HG03064 (cell line): Measurements from ENCODE around the gene FIGNL2.
"Not testable (repeated sequence)": the region's sequence is repeated elsewhere in the genome, so short reads cannot be mapped to it uniquely, and the experiment has no call there.

ENCODE experiments used
- ATAC-seq: cut with Tn5 transposase; IDR thresholded peaks from one replicate; pipeline ENCODE4 v1.9.1; 2021; ENCODE audit warnings: low read depth; ENCODE audit not compliant: unreplicated experiment

The FIGNL2 gene

GRCh38 chr12:51848326-51848727 is at the start of gene FIGNL2:
Gene FIGNL2, minus strand, starts transcription at chr12:51848718. Its CDS starts 26,305 bp downstream, at chr12:51822413.
- no peak for ATAC-seq

GRCh38 chr12:51897181-51897580 is 48.7 kb upstream of the FIGNL2 start:
- ATAC-seq = no peak

- no peak for ATAC-seq
These were observed 47.7 kb upstream of the FIGNL2 start for GRCh38 chr12:51896236-51896635.

- no peak for ATAC-seq
These were observed 47.0 kb upstream of the FIGNL2 start for GRCh38 chr12:51895378-51896135.

- ATAC-seq = no peak
These were observed 45.3 kb upstream of the FIGNL2 start for GRCh38 chr12:51893786-51894185.

- no peak for ATAC-seq
These were observed 43.3 kb upstream of the FIGNL2 start for GRCh38 chr12:51891843-51892242.

GRCh38 chr12:51890511-51891171 is 42.1 kb upstream of the FIGNL2 start:
- ATAC-seq = no peak

GRCh38 chr12:51890133-51890464 is 41.6 kb upstream of the FIGNL2 start:
- ATAC-seq = no peak

GRCh38 chr12:51889216-51890132 is 41.0 kb upstream of the FIGNL2 start:
- ATAC-seq = no peak

- ATAC-seq = no peak
These were observed 40.0 kb upstream of the FIGNL2 start for GRCh38 chr12:51888316-51889215.

- no peak for ATAC-seq
These were observed 39.2 kb upstream of the FIGNL2 start, which contains the start of gene ANKRD33 for GRCh38 chr12:51887476-51888315. Gene ANKRD33, plus strand, starts transcription at chr12:51888103. Its CDS starts 84 bp downstream, at chr12:51888187.

- no peak for ATAC-seq
These were observed 37.6 kb upstream of the FIGNL2 start for GRCh38 chr12:51886021-51886710.

GRCh38 chr12:51885294-51886020 is 36.9 kb upstream of the FIGNL2 start:
- ATAC-seq = not testable (repeated sequence)

- ATAC-seq = no peak
These were observed 36.2 kb upstream of the FIGNL2 start for GRCh38 chr12:51884676-51885229.

- ATAC-seq = no peak
These were observed 35.6 kb upstream of the FIGNL2 start for GRCh38 chr12:51883998-51884675.

- no peak for ATAC-seq
These were observed 34.8 kb upstream of the FIGNL2 start for GRCh38 chr12:51883295-51883694.

GRCh38 chr12:51879102-51879501 is 30.6 kb upstream of the FIGNL2 start:
- no peak for ATAC-seq
